GM12891 (cell line): Measurements from ENCODE around the gene POT1.

ENCODE experiments used
- POLR2A ChIP-seq: IDR thresholded peaks from 2 replicates; pipeline ENCODE4 v1.6.1; 2011; ENCODE audit warnings: low read depth, low read length, control low read depth
- TAF1 ChIP-seq: IDR thresholded peaks from 2 replicates; pipeline ENCODE4 v1.6.1; 2011; ENCODE audit warnings: low read depth, low read length, control low read depth

- TF ChIP-seq POLR2A: no peak
- TF ChIP-seq TAF1: no peak
These were observed 8.5 kb upstream of the POT1 start for GRCh38 chr7:124938128-124938527.
